ENCODE results near the gene SLC35F3.

The SLC35F3 gene

DNA sequence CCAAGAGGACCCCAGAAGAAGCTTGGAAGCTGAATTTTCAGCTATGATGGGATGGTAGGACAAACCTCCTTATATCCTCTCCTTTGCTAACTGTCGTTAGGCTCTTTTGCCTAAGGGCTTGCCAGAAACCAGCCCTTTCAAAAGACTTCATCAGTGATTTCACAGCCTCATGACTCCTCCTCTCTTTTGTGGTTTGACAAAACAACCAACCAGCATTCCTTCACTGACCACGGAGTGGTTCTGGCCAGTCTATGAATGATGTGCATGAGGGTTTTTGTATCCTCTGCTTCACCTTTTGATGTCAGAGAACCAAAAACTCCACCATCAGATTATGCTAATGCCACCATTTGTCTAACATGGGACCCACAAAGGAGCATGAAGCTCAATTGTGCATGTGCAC is 351.9 kb downstream of the SLC35F3 start:
- peak; percentile 3 for DNase-seq (ENCODE audit: low read depth)
- TF ChIP-seq, protein P1, sequence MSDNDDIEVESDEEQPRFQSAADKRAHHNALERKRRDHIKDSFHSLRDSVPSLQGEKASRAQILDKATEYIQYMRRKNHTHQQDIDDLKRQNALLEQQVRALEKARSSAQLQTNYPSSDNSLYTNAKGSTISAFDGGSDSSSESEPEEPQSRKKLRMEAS (IDR thresholded peaks at IDR 0.05; ENCODE audit: low read depth, low read length), result no peak
- TF ChIP-seq, protein P2, sequence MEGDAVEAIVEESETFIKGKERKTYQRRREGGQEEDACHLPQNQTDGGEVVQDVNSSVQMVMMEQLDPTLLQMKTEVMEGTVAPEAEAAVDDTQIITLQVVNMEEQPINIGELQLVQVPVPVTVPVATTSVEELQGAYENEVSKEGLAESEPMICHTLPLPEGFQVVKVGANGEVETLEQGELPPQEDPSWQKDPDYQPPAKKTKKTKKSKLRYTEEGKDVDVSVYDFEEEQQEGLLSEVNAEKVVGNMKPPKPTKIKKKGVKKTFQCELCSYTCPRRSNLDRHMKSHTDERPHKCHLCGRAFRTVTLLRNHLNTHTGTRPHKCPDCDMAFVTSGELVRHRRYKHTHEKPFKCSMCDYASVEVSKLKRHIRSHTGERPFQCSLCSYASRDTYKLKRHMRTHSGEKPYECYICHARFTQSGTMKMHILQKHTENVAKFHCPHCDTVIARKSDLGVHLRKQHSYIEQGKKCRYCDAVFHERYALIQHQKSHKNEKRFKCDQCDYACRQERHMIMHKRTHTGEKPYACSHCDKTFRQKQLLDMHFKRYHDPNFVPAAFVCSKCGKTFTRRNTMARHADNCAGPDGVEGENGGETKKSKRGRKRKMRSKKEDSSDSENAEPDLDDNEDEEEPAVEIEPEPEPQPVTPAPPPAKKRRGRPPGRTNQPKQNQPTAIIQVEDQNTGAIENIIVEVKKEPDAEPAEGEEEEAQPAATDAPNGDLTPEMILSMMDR (IDR thresholded peaks at IDR 0.05; ENCODE audit: low read depth, low read length), result no peak
- TF ChIP-seq MYC (IDR thresholded peaks at IDR 0.05; ENCODE audit: low read depth, low read length), result no peak
- TF ChIP-seq POLR2A (IDR thresholded peaks at IDR 0.05; ENCODE audit: extremely low read depth, insufficient read length), result no peak

DNA sequence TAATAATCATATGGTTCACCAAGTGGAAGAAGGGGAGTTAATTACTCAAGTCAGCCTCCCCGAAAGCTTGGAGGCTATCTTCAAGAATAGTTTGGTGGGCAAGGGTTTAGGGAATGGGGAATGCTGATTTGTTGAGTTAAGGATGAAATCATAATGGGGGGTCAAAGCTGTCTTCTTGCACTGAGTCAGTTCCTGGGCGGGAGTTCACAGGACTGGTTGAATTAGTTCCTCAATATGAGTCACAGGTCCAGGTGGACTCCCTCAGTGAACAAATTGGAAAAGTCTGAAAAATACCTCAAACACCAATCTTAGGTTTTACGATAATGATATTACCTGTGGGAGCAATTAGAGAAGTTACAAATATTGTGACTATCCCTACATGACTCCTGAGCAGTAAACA is 353.6 kb downstream of the SLC35F3 start:
- no peak for DNase-seq (ENCODE audit: low read depth)
- TF ChIP-seq POLR2A (IDR thresholded peaks at IDR 0.05; ENCODE audit: extremely low read depth, insufficient read length) (no peak), MYC (IDR thresholded peaks at IDR 0.05; ENCODE audit: low read depth, low read length) (no peak)
- TF ChIP-seq, protein P1 (IDR thresholded peaks at IDR 0.05; ENCODE audit: low read depth, low read length), result no peak
- TF ChIP-seq, protein P2 (IDR thresholded peaks at IDR 0.05; ENCODE audit: low read depth, low read length), result no peak
- no peak overlapping the region for H3K4me3 ChIP-seq (ENCODE audit: low read depth, low read length)

More for the DNA sequence above, 351.9 kb downstream of the SLC35F3 start:
- H3K4me3 ChIP-seq (ENCODE audit: low read depth, low read length), result no peak overlapping the region

DNA sequence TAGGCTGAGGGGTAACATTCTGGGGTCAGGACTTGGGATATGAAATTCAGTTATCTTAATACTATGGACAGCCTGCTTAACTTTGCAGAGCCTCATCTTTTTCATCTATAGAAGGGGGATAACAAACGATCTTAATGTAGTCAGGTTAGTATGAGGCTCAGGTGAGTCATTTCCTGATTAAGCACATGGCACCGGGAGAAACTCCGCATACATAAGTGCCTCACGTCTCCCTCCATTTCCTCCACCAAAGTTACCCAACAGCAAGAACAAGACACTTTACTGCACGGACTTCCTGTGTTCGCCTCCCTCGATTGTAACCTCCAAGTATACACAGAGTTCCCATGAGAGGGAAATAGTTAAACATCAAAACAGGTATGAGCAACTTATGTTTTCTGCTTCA is 356.1 kb downstream of the SLC35F3 start:
- peak; percentile 59 for DNase-seq (ENCODE audit: low read depth)
- no peak overlapping the region for H3K4me3 ChIP-seq (ENCODE audit: low read depth, low read length)
- TF ChIP-seq, protein P2 (IDR thresholded peaks at IDR 0.05; ENCODE audit: low read depth, low read length), result no peak
- TF ChIP-seq MYC (IDR thresholded peaks at IDR 0.05; ENCODE audit: low read depth, low read length) (peak; percentile 47; the same call in 1 of the 2 replicates), POLR2A (IDR thresholded peaks at IDR 0.05; ENCODE audit: extremely low read depth, insufficient read length) (no peak)
- TF ChIP-seq, protein P1 (IDR thresholded peaks at IDR 0.05; ENCODE audit: low read depth, low read length), result peak; percentile 67; the same call in 1 of the 2 replicates

DNA sequence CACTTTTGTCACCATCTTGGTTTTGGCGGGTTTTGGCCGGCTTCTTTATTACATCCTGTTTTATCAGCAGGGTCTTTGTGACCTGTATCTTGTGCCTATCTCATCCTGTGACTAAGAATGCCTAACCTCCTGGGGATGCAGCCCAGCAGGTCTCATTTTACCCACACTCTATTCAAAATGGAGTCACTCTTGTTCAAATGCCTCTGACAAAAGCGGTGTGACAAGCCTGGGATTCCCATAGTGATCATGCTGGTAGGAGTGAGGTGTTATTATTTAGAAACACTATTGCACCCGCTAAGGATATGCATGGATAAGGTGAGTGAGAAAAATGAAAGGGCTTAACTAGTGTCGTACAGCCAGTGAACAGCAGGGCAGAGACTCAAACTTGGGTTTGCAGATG is 357.1 kb downstream of the SLC35F3 start:
- TF ChIP-seq, protein P2 (IDR thresholded peaks at IDR 0.05; ENCODE audit: low read depth, low read length), result no peak
- TF ChIP-seq MYC (IDR thresholded peaks at IDR 0.05; ENCODE audit: low read depth, low read length), result no peak
- no peak for TF ChIP-seq POLR2A (IDR thresholded peaks at IDR 0.05; ENCODE audit: extremely low read depth, insufficient read length)
- TF ChIP-seq, protein P1 (IDR thresholded peaks at IDR 0.05; ENCODE audit: low read depth, low read length), result no peak
- no peak overlapping the region for H3K4me3 ChIP-seq (ENCODE audit: low read depth, low read length)
- no peak for DNase-seq (ENCODE audit: low read depth)

DNA sequence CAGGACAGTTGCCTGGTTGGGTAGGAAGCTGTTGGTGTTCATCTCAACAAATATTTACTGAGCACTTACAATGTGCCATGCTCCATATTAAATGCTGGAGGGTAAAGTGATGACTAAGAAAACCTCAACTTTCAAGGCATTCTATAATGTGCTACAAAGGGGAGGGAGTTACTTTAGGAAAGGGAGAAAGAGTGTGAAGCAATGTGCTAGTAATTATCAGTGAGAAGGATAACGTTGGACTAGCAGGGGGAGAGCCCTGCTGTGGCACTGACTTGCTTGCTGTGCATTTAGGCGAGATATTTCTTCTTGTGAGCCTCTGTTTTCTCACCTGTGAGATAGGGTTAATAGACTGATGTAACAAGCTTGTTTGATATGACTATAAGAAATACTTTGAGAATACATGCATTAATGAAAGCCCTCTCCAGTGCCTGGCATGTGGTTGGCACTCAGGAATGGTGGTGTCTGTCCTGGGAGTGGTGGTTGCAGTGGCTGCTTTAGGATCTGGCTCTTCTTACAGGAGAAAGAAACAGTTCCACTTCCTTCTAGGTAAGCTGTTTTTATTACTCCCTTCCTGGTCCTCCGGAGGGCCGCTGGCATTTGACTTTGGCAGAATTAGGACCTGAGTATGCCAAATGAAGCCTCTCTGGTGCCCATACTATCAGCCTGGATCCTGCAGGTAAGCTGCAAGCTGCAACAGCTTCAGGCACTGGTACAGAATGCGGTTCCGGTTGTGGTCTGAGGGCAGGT is 357.7 kb downstream of the SLC35F3 start:
- DNase-seq (ENCODE audit: low read depth), result no peak
- no peak overlapping the region for H3K4me3 ChIP-seq (ENCODE audit: low read depth, low read length)
- TF ChIP-seq POLR2A (IDR thresholded peaks at IDR 0.05; ENCODE audit: extremely low read depth, insufficient read length) (no peak), MYC (IDR thresholded peaks at IDR 0.05; ENCODE audit: low read depth, low read length) (no peak)
- TF ChIP-seq, protein P1 (IDR thresholded peaks at IDR 0.05; ENCODE audit: low read depth, low read length), result no peak
- TF ChIP-seq, protein P2 (IDR thresholded peaks at IDR 0.05; ENCODE audit: low read depth, low read length), result no peak

All from NB4 (cell line).